IPS-18a (cell line): ENCODE data around the gene ISLR2.

Source experiments
- H3K27ac ChIP-seq: one replicate; pipeline ENCODE4 v1.5.1; 2013; ENCODE audit warnings: low read length
- H3K27me3 ChIP-seq: one replicate; pipeline ENCODE4 v1.6.1; 2013; ENCODE audit warnings: mild to moderate bottlenecking, low read length; ENCODE audit not compliant: control insufficient read depth, insufficient read depth
- H3K36me3 ChIP-seq: one replicate; pipeline ENCODE4 v1.6.1; 2013; ENCODE audit warnings: low read depth, low read length; ENCODE audit not compliant: control insufficient read depth
- H3K4me1 ChIP-seq: one replicate; pipeline ENCODE4 v1.6.1; 2013; ENCODE audit warnings: low read depth, low read length; ENCODE audit not compliant: control insufficient read depth
- H3K4me3 ChIP-seq: one replicate; pipeline ENCODE4 v1.5.1; 2013; ENCODE audit warnings: low read length
- H3K9ac ChIP-seq: one replicate; pipeline ENCODE4 v1.6.1; 2013; ENCODE audit warnings: mild to moderate bottlenecking, low read length, moderate library complexity
- H3K9me3 ChIP-seq: one replicate; pipeline ENCODE4 v1.6.1; 2013; ENCODE audit warnings: low read depth, low read length; ENCODE audit not compliant: control insufficient read depth

ISLR2 gene

GRCh38 chr15:74121858-74122257 lies 8.5 kb upstream of the ISLR2 start:
- no peak overlapping the region for H3K9ac ChIP-seq
- H3K4me1 ChIP-seq, result peaks cover 13% of the 10 kb centered on the region
- no peaks in the 10 kb centered on the region for H3K36me3 ChIP-seq
- no peak overlapping the region for H3K27ac ChIP-seq
- peaks cover 41% of the 10 kb centered on the region for H3K27me3 ChIP-seq
- no peaks in the 10 kb centered on the region for H3K9me3 ChIP-seq
- no peak overlapping the region for H3K4me3 ChIP-seq

GRCh38 chr15:74122403-74123130 lies 7.8 kb upstream of the ISLR2 start:
- Histone ChIP-seq H3K9ac (no peak overlapping the region), H3K4me3 (no peak overlapping the region)

GRCh38 chr15:74123131-74123429 lies 7.3 kb upstream of the ISLR2 start:
- Histone ChIP-seq H3K4me1 (peaks cover 17% of the 10 kb centered on the region), H3K36me3 (no peaks in the 10 kb centered on the region), H3K27ac (no peak overlapping the region), H3K9me3 (no peaks in the 10 kb centered on the region), H3K27me3 (peaks cover 53% of the 10 kb centered on the region), H3K4me3 (no peak overlapping the region), H3K9ac (no peak overlapping the region)

More at GRCh38 chr15:74122403-74123130, 7.8 kb upstream of the ISLR2 start:
- Histone ChIP-seq H3K27me3 (peaks cover 48% of the 10 kb centered on the region), H3K36me3 (no peaks in the 10 kb centered on the region), H3K9me3 (no peaks in the 10 kb centered on the region), H3K27ac (no peak overlapping the region), H3K4me1 (peaks cover 17% of the 10 kb centered on the region)

- no peak overlapping the region for H3K4me3 ChIP-seq
- H3K27me3 ChIP-seq, result peaks cover 59% of the 10 kb centered on the region
- no peaks in the 10 kb centered on the region for H3K9me3 ChIP-seq
- peaks cover 22% of the 10 kb centered on the region for H3K4me1 ChIP-seq
- H3K27ac ChIP-seq, result no peak overlapping the region
- no peak overlapping the region for H3K9ac ChIP-seq
- H3K36me3 ChIP-seq, result no peaks in the 10 kb centered on the region
Observed at GRCh38 chr15:74123658-74124057, 6.7 kb upstream of the ISLR2 start.

- Histone ChIP-seq H3K27ac (no peak overlapping the region), H3K4me3 (no peak overlapping the region), H3K9me3 (no peaks in the 10 kb centered on the region), H3K27me3 (peaks cover 64% of the 10 kb centered on the region), H3K36me3 (no peaks in the 10 kb centered on the region), H3K4me1 (peaks cover 28% of the 10 kb centered on the region), H3K9ac (no peak overlapping the region)
Observed at GRCh38 chr15:74124196-74124595, 6.2 kb upstream of the ISLR2 start.

- Histone ChIP-seq H3K27me3 (peaks cover 70% of the 10 kb centered on the region), H3K4me1 (peaks cover 32% of the 10 kb centered on the region), H3K9me3 (no peaks in the 10 kb centered on the region), H3K9ac (no peak overlapping the region), H3K27ac (no peak overlapping the region), H3K36me3 (no peaks in the 10 kb centered on the region), H3K4me3 (no peak overlapping the region)
Observed at GRCh38 chr15:74124759-74125158, 5.6 kb upstream of the ISLR2 start.

GRCh38 chr15:74127255-74127953 lies 3.0 kb upstream of the ISLR2 start:
- peaks cover 91% of the 10 kb centered on the region for H3K27me3 ChIP-seq
- H3K27ac ChIP-seq, result no peak overlapping the region
- H3K4me3 ChIP-seq, result peak overlapping the region; percentile 53
- peaks cover under 1% of the 10 kb centered on the region for H3K9me3 ChIP-seq
- H3K36me3 ChIP-seq, result no peaks in the 10 kb centered on the region
- H3K9ac ChIP-seq, result no peak overlapping the region
- peaks cover 43% of the 10 kb centered on the region for H3K4me1 ChIP-seq

- Histone ChIP-seq H3K4me3 (peak overlapping the region; percentile 53), H3K27me3 (peaks cover 93% of the 10 kb centered on the region), H3K9me3 (peaks cover 5% of the 10 kb centered on the region), H3K9ac (no peak overlapping the region), H3K4me1 (peaks cover 43% of the 10 kb centered on the region), H3K36me3 (no peaks in the 10 kb centered on the region), H3K27ac (no peak overlapping the region)
Observed at GRCh38 chr15:74127954-74128784, 2.2 kb upstream of the ISLR2 start.

- peak overlapping the region; percentile 53 for H3K4me3 ChIP-seq
Observed at GRCh38 chr15:74128785-74129585, 1.4 kb upstream of the ISLR2 start.

GRCh38 chr15:74129586-74130154 lies 716 bp upstream of the ISLR2 start:
- Histone ChIP-seq H3K27ac (no peak overlapping the region), H3K27me3 (peaks cover 98% of the 10 kb centered on the region), H3K4me1 (peaks cover 43% of the 10 kb centered on the region)

More at GRCh38 chr15:74128785-74129585, 1.4 kb upstream of the ISLR2 start:
- Histone ChIP-seq H3K27me3 (peaks cover 93% of the 10 kb centered on the region), H3K4me1 (peaks cover 41% of the 10 kb centered on the region), H3K27ac (no peak overlapping the region), H3K36me3 (no peaks in the 10 kb centered on the region), H3K9ac (no peak overlapping the region), H3K9me3 (peaks cover 5% of the 10 kb centered on the region)

More at GRCh38 chr15:74129586-74130154, 716 bp upstream of the ISLR2 start:
- H3K9ac ChIP-seq, result no peak overlapping the region
- H3K9me3 ChIP-seq, result peaks cover 5% of the 10 kb centered on the region
- peak overlapping the region; percentile 53 for H3K4me3 ChIP-seq
- H3K36me3 ChIP-seq, result no peaks in the 10 kb centered on the region
